T-cell (primary cell): Measurements from ENCODE around the gene UTS2B. TPM values are rescaled to one million over a fixed set of nuclear protein-coding genes. Genes with fewer than 3 reads are reported as not detected.

ENCODE experiments used
- ATAC-seq, 4 experiments: fragments of 200-7000 bp in 3 of 4; fragments of 150-1000 bp in 1 of 4; cut with Tn5 transposase; replicated peaks in 1 of 4; 1 replicate in 3 of 4; 2 replicates in 1 of 4; pipeline ENCODE4 v1.10.0; 2021; ENCODE audit warnings: moderate library complexity in 3 of 4, mild to moderate bottlenecking in 2 of 4, moderate number of reproducible peaks in 1 of 4
- CTCF ChIA-PET, 2 donors: fragments of 300-600 bp; sonication (Branson Sonifier 250); formaldehyde crosslinking; loops; one replicate each; lab custom pipeline; 2022; ENCODE audit warnings: antibody characterized with exemption in 2 of 2; lab: Charles Lee
- POLR2A ChIA-PET, 2 donors: fragments of 300-600 bp; sonication (Branson Sonifier 250); formaldehyde crosslinking; loops; one replicate each; lab custom pipeline; 2022; ENCODE audit warnings: antibody characterized with exemption in 2 of 2; lab: Charles Lee
- DNase-seq, 35 experiments: peaks; one replicate each; pipeline versions ENCODE4 v3.0.0 to v3.0.0-alpha.2; 2013 to 2023
- H3K27ac ChIP-seq: one replicate; pipeline ENCODE4 v1.5.1; 2013; ENCODE audit warnings: low read length
- H3K27me3 ChIP-seq, 2 experiments: replicated peaks in 1 of 2; 1 replicate in 1 of 2; 2 replicates in 1 of 2; pipeline versions ENCODE4 v1.6.1 to v1.7.0; 2013; ENCODE audit warnings: low read length in 1 of 2, mixed read lengths in 1 of 2; ENCODE audit not compliant: control insufficient read depth in 2 of 2, insufficient read depth in 2 of 2; ENCODE audit errors: extremely low read depth in 1 of 2
- H3K36me3 ChIP-seq, 2 donors: 1 replicate in 1 of 2; 2 replicates in 1 of 2; pipeline versions ENCODE4 v1.6.1 to v1.7.0; 2013; ENCODE audit warnings: low read length in 1 of 2; ENCODE audit not compliant: control insufficient read depth in 2 of 2, insufficient read depth in 1 of 2; ENCODE audit errors: extremely low read depth in 1 of 2
- H3K4me1 ChIP-seq, 2 experiments: 1 replicate in 1 of 2; 2 replicates in 1 of 2; pipeline versions ENCODE4 v1.6.1 to v1.7.0; 2013; ENCODE audit warnings: low read length in 2 of 2, mixed read lengths in 1 of 2; ENCODE audit not compliant: insufficient read depth in 2 of 2, control insufficient read depth in 1 of 2; ENCODE audit errors: extremely low read depth in 1 of 2
- H3K4me3 ChIP-seq, 2 donors: 1 replicate in 1 of 2; 2 replicates in 1 of 2; pipeline versions ENCODE4 v1.5.1 to v1.7.0; 2013; ENCODE audit warnings: mild to moderate bottlenecking in 2 of 2, low read length in 1 of 2, moderate library complexity in 1 of 2; ENCODE audit not compliant: control insufficient read depth in 1 of 2; ENCODE audit errors: extremely low read depth in 1 of 2
- H3K9me3 ChIP-seq: 2 replicates; pipeline ENCODE4 v1.7.0; 2013
- H3K27ac Mint-ChIP-seq, 2 donors: one replicate each; pipeline ENCODE4 v1.8.0; 2020 to 2021; ENCODE audit warnings: mild to moderate bottlenecking in 2 of 2, mixed read lengths in 2 of 2
- H3K27me3 Mint-ChIP-seq, 2 donors: one replicate each; pipeline ENCODE4 v1.8.0; 2021 to 2022; ENCODE audit warnings: mixed read lengths in 2 of 2
- H3K36me3 Mint-ChIP-seq: one replicate; pipeline ENCODE4 v1.8.0; 2021; ENCODE audit warnings: mixed read lengths
- H3K4me1 Mint-ChIP-seq, 3 donors: one replicate each; pipeline ENCODE4 v1.8.0; 2020 to 2022; ENCODE audit warnings: mixed read lengths in 3 of 3, mild to moderate bottlenecking in 1 of 3
- H3K4me3 Mint-ChIP-seq, 3 donors: one replicate each; pipeline ENCODE4 v1.8.0; 2020 to 2022; ENCODE audit warnings: mild to moderate bottlenecking in 3 of 3, mixed read lengths in 3 of 3, moderate library complexity in 3 of 3
- H3K9me3 Mint-ChIP-seq, 3 donors: one replicate each; pipeline ENCODE4 v1.8.0; 2020 to 2022; ENCODE audit warnings: mixed read lengths in 3 of 3
- WGBS: methylation state at CpG from one replicate; pipeline ENCODE4 v1.1.5; 2013; ENCODE audit warnings: missing lambda C conversion rate; ENCODE audit not compliant: insufficient coverage; 5-methylcytosine and 5-hydroxymethylcytosine counted together
- total RNA-seq, 35 experiments: library from RNA in 6 of 35; stranded (reverse) in 6 of 35; fragments of 120-200 nt in 1 of 35; gene quantifications; one replicate each; pipeline versions ENCODE4 v1.2.1 to v1.2.4 and lab custom pipeline; 2013 to 2026

Gene UTS2B
- total RNA-seq, 5 donors from 2014 or later (not counting 1 experiment from before 2014, with no cell fraction given) = 0.32 to 0.36 TPM; not detected in 3

DNA sequence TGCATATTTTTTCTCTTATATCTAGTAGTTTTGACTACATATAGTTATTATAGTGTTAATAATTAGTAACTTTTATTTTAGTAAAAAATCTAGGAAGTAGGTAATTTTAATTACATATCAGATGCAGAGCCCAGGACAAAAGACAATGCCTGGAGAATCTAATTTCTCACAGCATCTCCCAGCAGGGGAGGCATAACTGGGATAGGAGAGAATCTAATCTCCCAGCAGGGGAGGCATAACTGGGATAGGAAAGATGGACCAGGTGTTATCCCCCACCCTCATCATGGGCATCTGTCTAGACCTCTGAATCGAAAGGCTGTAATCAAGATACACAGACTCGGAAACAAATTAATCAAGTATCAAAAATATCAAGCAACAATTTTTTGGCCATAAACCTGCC lies 73.0 kb downstream of the UTS2B start:
- Mint-ChIP-seq H3K36me3 (no peaks in the 10 kb centered on the region), H3K27ac (no peak overlapping the region), H3K27me3 (no peaks in the 10 kb centered on the region), H3K9me3 (no peaks in the 10 kb centered on the region), H3K4me1 (peaks cover 0 to 8% (median 3%) of the 10 kb centered on the region in 3 donors), H3K4me3 (no peak overlapping the region)
- Histone ChIP-seq H3K27ac (no peak overlapping the region), H3K4me3 (no peak overlapping the region), H3K4me1 (no peaks in the 10 kb centered on the region), H3K36me3 (no peaks in the 10 kb centered on the region), H3K9me3 (no peaks in the 10 kb centered on the region), H3K27me3 (no peaks in the 10 kb centered on the region)
- POLR2A ChIA-PET = no interaction called here
- CTCF ChIA-PET = no interaction called here
- no peak for DNase-seq
- no peak for ATAC-seq
- no CpG with 5 or more reads among the region's 2 CpGs for WGBS

DNA sequence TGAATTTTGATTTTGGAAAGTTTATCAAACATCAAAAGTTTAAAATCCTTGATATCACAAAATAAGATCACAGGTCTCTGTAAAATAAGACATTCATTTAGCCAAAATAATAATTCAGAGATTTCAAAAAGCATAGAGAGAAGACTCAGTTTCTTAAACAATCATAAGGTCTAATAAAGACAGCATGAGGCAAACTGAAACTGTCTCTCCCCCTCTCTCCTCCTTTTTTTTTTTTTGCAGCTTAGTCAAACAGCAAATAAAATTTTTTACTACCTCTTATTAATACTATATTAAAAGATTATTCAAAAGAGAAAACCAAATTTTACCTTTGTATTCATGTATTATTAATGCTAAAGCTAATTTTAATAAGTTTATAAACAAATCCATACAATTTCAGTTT lies 73.9 kb downstream of the UTS2B start:
- Mint-ChIP-seq H3K27ac (no peak overlapping the region), H3K36me3 (no peaks in the 10 kb centered on the region), H3K4me3 (no peak overlapping the region), H3K9me3 (no peaks in the 10 kb centered on the region), H3K27me3 (no peaks in the 10 kb centered on the region), H3K4me1 (peaks cover 0 to 8% (median 3%) of the 10 kb centered on the region in 3 donors)
- ATAC-seq (no peak), DNase-seq (no peak)
- Histone ChIP-seq H3K36me3 (no peaks in the 10 kb centered on the region), H3K4me3 (no peak overlapping the region), H3K9me3 (no peaks in the 10 kb centered on the region), H3K4me1 (no peaks in the 10 kb centered on the region), H3K27me3 (no peaks in the 10 kb centered on the region), H3K27ac (no peak overlapping the region)
- ChIA-PET CTCF (no interaction called here), POLR2A (no interaction called here)

DNA sequence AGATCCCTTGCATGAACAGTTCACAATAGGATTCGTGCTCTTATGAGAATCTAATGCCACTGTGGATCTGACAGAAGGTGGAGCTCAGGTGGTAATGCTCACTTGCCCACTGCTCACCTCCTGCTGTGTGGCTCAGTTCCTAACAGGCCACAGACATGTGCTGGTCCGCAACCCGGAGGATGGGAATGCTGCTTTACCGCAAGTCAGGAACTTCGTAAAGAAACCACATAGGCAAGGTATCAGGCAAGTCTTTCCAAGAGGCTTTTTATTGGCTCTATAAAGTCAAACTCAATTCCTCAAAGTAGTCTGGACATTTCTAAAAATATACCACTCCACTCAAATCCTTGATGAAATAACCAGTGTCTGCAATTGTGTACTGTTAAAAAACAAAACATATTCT lies 75.2 kb downstream of the UTS2B start:
- Mint-ChIP-seq H3K27ac (no peak overlapping the region), H3K36me3 (no peaks in the 10 kb centered on the region), H3K27me3 (no peaks in the 10 kb centered on the region), H3K9me3 (no peaks in the 10 kb centered on the region), H3K4me3 (no peak overlapping the region), H3K4me1 (peaks cover 0 to 8% (median 3%) of the 10 kb centered on the region in 3 donors)
- no peak for ATAC-seq
- DNase-seq = no peak
- ChIA-PET CTCF (no interaction called here), POLR2A (no interaction called here)
- Histone ChIP-seq H3K36me3 (no peaks in the 10 kb centered on the region), H3K27me3 (no peaks in the 10 kb centered on the region), H3K9me3 (no peaks in the 10 kb centered on the region), H3K27ac (no peak overlapping the region), H3K4me3 (no peak overlapping the region), H3K4me1 (no peaks in the 10 kb centered on the region)
- 85% methylated on average over 2 of the region's 5 CpGs for WGBS

DNA sequence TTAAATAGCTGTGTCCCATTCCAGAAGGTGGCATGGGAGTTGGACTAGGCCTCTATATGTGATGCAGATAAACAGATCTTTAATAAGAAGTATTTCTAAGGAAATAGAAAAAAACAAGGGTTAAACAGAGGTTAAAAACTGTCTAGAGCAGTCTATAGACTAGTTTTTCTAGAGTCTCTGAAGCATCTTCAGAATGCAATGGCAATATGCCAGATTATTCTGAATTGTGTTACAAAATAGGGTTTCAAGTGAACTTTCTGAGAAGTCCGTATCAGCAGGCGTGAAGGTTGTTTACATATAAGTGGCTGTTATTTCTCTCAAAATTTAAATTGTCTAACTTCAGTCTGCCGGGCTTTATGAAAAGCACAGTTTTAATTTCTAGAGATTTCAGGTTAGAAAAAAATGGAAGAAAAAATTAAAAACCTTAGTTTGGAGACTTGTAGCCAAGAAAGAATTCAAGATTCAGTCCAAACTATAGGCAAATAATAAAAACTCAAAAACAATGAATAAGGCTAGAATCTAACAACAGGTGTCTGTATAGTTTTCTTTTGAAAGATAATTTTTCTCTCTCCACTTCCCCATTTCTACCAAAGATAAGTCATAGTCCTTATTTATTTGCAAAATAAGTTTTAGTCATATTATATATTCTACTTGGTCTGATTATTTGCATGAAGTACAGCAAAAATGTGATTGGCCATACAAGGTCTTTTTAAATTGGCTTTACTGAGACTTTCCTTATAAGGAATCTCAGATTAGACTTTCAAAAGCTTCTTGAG lies 76.0 kb downstream of the UTS2B start:
- Histone ChIP-seq H3K27me3 (no peaks in the 10 kb centered on the region), H3K27ac (no peak overlapping the region), H3K9me3 (no peaks in the 10 kb centered on the region), H3K4me1 (no peaks in the 10 kb centered on the region), H3K4me3 (no peak overlapping the region), H3K36me3 (no peaks in the 10 kb centered on the region)
- Mint-ChIP-seq H3K9me3 (no peaks in the 10 kb centered on the region), H3K4me3 (no peak overlapping the region), H3K36me3 (no peaks in the 10 kb centered on the region), H3K4me1 (peaks cover 0 to 8% (median 3%) of the 10 kb centered on the region in 3 donors), H3K27ac (no peak overlapping the region), H3K27me3 (no peaks in the 10 kb centered on the region)
- ChIA-PET POLR2A (interaction anchor here in 1 of 2 donors (0.6 kb wide), 1 partner anchor 712 kb away, joined by 3 read pairs; no protein-coding TSS in a partner anchor), CTCF (no interaction called here)
- 93% methylated on average over 2 of the region's 3 CpGs for WGBS
- no peak for DNase-seq
- ATAC-seq = no peak

DNA sequence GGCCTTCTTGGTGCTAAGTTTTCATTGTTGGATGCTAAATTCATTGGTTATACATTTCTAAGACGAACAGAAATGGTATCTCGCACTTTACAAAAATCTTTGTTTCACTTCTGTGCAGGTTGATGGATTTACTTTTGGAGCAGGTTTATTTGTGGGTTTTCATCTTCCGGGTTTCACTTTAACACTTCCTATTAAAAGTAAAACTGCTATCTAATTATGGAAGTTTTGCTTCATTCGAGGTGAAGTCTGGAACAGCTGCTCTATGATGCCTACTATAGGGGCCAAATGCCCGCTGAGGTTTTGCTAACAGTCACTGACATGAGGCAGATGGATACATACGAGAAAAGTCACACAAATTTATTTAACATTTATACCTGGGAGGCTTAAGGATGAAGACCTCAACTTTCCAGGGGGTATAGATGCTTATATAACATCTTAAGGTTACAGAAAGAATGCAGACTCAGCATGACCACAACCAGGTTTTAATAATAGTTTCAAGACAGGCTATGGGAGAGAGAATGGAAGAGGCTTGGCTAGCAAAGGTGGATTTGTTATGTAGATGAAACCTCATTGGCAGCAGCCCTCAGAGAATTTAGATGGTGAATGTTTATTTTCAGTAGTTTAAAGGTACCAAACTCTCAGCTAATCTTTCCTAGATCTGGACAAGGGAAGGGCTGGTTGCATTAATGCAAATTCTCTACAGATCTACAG lies 77.1 kb downstream of the UTS2B start:
- CTCF ChIA-PET = no interaction called here
- H3K9me3 ChIP-seq = no peaks in the 10 kb centered on the region

DNA sequence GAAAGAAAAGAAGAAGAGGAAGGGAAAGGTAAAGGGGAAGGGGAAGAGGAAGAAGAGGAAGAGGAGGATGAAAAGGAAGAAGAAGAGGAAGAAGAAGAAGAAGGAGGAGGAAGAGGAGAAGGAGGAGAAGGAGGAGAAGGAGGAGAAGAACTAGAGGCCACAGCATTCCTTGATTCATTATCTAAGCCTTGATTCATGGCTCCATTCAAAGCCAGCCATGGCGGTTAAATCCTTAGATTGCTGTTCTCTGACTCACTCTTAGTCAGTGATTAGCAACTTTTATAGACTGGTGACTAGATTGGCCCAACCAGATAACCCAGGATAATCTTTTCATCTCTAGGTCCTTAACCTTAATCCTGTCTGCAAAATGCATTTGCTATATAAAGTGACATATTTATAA lies 83.7 kb downstream of the UTS2B start:
- ChIA-PET POLR2A (no interaction called here), CTCF (no interaction called here)
- no peaks in the 10 kb centered on the region for H3K27me3 Mint-ChIP-seq
- no peaks in the 10 kb centered on the region for H3K9me3 ChIP-seq
- no peak overlapping the region for H3K27ac ChIP-seq
- H3K4me3 ChIP-seq = no peak overlapping the region
- no peaks in the 10 kb centered on the region for H3K9me3 Mint-ChIP-seq
- H3K27ac Mint-ChIP-seq = no peak overlapping the region
- DNase-seq (no peak), ATAC-seq (no peak)
- no peaks in the 10 kb centered on the region for H3K36me3 Mint-ChIP-seq
- no CpG with 5 or more reads among the region's 1 CpG for WGBS
- no peaks in the 10 kb centered on the region for H3K4me1 ChIP-seq
- no peaks in the 10 kb centered on the region for H3K36me3 ChIP-seq
- peaks cover 0 to 4% (median 2%) of the 10 kb centered on the region in 3 donors for H3K4me1 Mint-ChIP-seq
- no peaks in the 10 kb centered on the region for H3K27me3 ChIP-seq
- no peak overlapping the region for H3K4me3 Mint-ChIP-seq

More for the DNA sequence above, 77.1 kb downstream of the UTS2B start:
- Mint-ChIP-seq H3K4me3 (no peak overlapping the region), H3K27ac (no peak overlapping the region), H3K9me3 (no peaks in the 10 kb centered on the region), H3K4me1 (peaks cover 0 to 4% (median 3%) of the 10 kb centered on the region in 3 donors), H3K36me3 (no peaks in the 10 kb centered on the region), H3K27me3 (no peaks in the 10 kb centered on the region)
- Histone ChIP-seq H3K4me3 (no peak overlapping the region), H3K27me3 (no peaks in the 10 kb centered on the region), H3K36me3 (no peaks in the 10 kb centered on the region), H3K27ac (no peak overlapping the region), H3K4me1 (no peaks in the 10 kb centered on the region)
- POLR2A ChIA-PET = no interaction called here
- ATAC-seq = no peak
- no CpG with 5 or more reads among the region's 6 CpGs for WGBS
- DNase-seq = no peak
